ENCODE results near the gene PHKA2.

DNA sequence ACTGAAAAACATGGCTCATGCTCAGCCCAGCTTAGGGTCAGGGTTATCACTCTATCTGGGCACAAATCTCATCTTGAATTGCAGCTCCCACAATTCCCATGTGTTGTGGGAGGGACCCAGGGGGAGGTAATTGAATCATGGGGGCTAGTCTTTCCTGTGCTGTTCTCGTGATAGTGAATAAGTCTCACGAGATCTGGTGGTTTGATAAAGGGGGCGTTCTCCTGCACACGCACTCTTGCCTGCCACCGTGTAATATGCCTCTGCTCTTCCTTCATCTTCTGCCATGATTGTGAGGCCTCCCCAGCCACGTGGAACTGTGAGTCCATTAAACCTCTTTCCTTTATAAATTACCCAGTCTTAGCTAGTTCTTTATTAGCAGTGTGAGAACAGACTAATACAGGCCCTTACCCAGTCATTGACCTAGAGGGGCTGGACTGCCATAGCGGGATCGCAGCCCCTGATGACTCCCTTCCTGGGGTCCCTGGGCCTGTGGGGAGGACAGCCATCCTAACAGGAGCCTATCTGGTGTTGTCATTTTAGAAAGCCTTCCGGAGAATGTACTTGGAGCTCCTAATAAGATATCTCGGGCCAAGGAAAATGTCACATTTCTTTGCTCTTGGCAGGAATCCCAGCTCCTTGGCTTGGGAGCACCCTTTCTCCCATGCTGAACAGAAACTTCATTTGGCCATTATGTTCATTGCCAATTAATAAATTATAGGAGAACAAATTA, 112.6 kb downstream of the PHKA2 start:
- TF ChIP-seq, protein P1, sequence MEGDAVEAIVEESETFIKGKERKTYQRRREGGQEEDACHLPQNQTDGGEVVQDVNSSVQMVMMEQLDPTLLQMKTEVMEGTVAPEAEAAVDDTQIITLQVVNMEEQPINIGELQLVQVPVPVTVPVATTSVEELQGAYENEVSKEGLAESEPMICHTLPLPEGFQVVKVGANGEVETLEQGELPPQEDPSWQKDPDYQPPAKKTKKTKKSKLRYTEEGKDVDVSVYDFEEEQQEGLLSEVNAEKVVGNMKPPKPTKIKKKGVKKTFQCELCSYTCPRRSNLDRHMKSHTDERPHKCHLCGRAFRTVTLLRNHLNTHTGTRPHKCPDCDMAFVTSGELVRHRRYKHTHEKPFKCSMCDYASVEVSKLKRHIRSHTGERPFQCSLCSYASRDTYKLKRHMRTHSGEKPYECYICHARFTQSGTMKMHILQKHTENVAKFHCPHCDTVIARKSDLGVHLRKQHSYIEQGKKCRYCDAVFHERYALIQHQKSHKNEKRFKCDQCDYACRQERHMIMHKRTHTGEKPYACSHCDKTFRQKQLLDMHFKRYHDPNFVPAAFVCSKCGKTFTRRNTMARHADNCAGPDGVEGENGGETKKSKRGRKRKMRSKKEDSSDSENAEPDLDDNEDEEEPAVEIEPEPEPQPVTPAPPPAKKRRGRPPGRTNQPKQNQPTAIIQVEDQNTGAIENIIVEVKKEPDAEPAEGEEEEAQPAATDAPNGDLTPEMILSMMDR (IDR thresholded peaks at IDR 0.05; ENCODE audit: poor library complexity): no peak
- no peak for TF ChIP-seq EZH2 (IDR thresholded peaks at IDR 0.05; ENCODE audit: borderline replicate concordance)
- TF ChIP-seq EZH2phosphoT487 (IDR thresholded peaks at IDR 0.05; ENCODE audit: low read depth, severe bottlenecking, unreplicated experiment): no peak
